Osteoblast (primary cell): ENCODE data around the gene CBFA2T3. TPM values are rescaled to one million over a fixed set of nuclear protein-coding genes. Genes with fewer than 3 reads are reported as not detected.

Experiments used
- DNase-seq: peaks from one replicate; pipeline ENCODE4 v3.0.0; 2011; ENCODE audit warnings: low spot score, mixed read lengths; ENCODE audit not compliant: insufficient read length; ENCODE audit errors: missing footprints
- H2AFZ ChIP-seq: 2 replicates; pipeline ENCODE4 v1.6.0; 2011; ENCODE audit warnings: mild to moderate bottlenecking, low read length
- H3K27ac ChIP-seq: 2 replicates; pipeline ENCODE4 v1.5.1; 2011; ENCODE audit warnings: mild to moderate bottlenecking, low read depth, low read length, moderate library complexity
- H3K27me3 ChIP-seq: 2 replicates; pipeline ENCODE4 v1.6.0; 2012; ENCODE audit warnings: mild to moderate bottlenecking, control low read depth, inconsistent platforms, low read length, moderate library complexity; ENCODE audit not compliant: insufficient read depth
- H3K36me3 ChIP-seq: 2 replicates; pipeline ENCODE4 v1.5.1; 2011; ENCODE audit warnings: mild to moderate bottlenecking, low read length, control low read depth, moderate library complexity; ENCODE audit not compliant: insufficient read depth
- H3K4me1 ChIP-seq: 2 replicates; pipeline ENCODE4 v1.5.1; 2011; ENCODE audit warnings: mild to moderate bottlenecking, low read length, control low read depth, moderate library complexity; ENCODE audit not compliant: insufficient read depth
- H3K4me2 ChIP-seq: 2 replicates; pipeline ENCODE4 v1.6.0; 2011; ENCODE audit warnings: mild to moderate bottlenecking, low read length; ENCODE audit not compliant: insufficient read depth
- H3K4me3 ChIP-seq: fragments of 200-600 bp; sonication (generic); 3 replicates; pipeline ENCODE4 v1.5.1; 2012; ENCODE audit warnings: mild to moderate bottlenecking, low read length, inconsistent platforms; ENCODE audit not compliant: insufficient read depth
- H3K79me2 ChIP-seq: 2 replicates; pipeline ENCODE4 v1.6.0; 2012; ENCODE audit warnings: mild to moderate bottlenecking, low read length, control low read depth, inconsistent platforms; ENCODE audit not compliant: insufficient read depth
- H3K9me3 ChIP-seq: 2 replicates; pipeline ENCODE4 v1.5.1; 2011; ENCODE audit warnings: low read depth, low read length, control low read depth
- H4K20me1 ChIP-seq: 2 replicates; pipeline ENCODE4 v1.6.0; 2012; ENCODE audit warnings: mild to moderate bottlenecking, low read length, control low read depth; ENCODE audit not compliant: insufficient read depth
- total RNA-seq: library from RNA; depleted of rRNA; stranded (reverse); fragments of >200 nt; gene quantifications from 2 replicates; pipeline ENCODE4 v1.2.3, GENCODE V29; 2012
- TF ChIP-seq, protein P1 (sequence below): IDR thresholded peaks from 2 replicates; pipeline ENCODE4 v1.5.1; 2011; ENCODE audit warnings: mild to moderate bottlenecking, low read depth, low read length, moderate library complexity; ENCODE audit errors: extremely low read depth

CBFA2T3 gene
- total RNA-seq, 1 donor = not detected

DNA sequence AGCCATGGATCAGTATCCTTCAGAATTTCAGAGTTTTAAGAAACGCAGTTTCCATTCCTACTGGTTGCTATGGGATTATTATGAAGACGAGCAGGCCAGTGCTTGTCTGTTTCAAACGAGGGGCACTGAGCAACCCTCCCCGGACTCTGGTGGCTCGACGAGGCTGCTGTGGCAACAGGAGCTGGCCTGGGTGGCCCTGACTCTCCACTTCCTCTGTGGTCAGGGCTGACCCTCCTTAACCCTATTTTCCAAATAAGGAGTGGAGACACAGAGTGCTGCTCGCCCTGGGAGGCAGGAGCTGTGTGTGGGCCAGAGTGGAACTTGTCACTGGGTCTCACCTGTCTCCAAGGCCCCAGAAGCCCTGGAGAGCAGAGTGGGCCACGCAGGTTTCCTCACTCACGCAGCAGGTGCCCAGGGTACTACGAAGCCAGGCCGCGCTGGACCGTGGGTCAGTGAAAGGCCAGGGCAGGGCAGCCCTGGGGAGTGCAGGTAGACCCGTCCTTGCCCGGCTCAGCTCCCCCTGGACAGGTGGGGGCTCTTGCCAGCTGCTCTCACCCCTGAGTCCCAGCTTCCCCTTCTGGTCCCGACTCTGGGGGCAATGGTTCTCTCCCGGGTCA is 123.6 kb downstream of the CBFA2T3 start:
- Histone ChIP-seq H2AFZ (no peak overlapping the region), H3K4me3 (no peak overlapping the region), H3K4me2 (no peak overlapping the region), H3K36me3 (peaks cover 3% of the 10 kb centered on the region), H3K4me1 (peaks cover 15% of the 10 kb centered on the region), H3K27ac (no peak overlapping the region), H3K27me3 (no peaks in the 10 kb centered on the region), H3K9me3 (no peaks in the 10 kb centered on the region), H4K20me1 (peaks cover 16% of the 10 kb centered on the region), H3K79me2 (peaks cover 22% of the 10 kb centered on the region)
- TF ChIP-seq, protein P1, sequence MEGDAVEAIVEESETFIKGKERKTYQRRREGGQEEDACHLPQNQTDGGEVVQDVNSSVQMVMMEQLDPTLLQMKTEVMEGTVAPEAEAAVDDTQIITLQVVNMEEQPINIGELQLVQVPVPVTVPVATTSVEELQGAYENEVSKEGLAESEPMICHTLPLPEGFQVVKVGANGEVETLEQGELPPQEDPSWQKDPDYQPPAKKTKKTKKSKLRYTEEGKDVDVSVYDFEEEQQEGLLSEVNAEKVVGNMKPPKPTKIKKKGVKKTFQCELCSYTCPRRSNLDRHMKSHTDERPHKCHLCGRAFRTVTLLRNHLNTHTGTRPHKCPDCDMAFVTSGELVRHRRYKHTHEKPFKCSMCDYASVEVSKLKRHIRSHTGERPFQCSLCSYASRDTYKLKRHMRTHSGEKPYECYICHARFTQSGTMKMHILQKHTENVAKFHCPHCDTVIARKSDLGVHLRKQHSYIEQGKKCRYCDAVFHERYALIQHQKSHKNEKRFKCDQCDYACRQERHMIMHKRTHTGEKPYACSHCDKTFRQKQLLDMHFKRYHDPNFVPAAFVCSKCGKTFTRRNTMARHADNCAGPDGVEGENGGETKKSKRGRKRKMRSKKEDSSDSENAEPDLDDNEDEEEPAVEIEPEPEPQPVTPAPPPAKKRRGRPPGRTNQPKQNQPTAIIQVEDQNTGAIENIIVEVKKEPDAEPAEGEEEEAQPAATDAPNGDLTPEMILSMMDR = no peak
- no peak for DNase-seq

DNA sequence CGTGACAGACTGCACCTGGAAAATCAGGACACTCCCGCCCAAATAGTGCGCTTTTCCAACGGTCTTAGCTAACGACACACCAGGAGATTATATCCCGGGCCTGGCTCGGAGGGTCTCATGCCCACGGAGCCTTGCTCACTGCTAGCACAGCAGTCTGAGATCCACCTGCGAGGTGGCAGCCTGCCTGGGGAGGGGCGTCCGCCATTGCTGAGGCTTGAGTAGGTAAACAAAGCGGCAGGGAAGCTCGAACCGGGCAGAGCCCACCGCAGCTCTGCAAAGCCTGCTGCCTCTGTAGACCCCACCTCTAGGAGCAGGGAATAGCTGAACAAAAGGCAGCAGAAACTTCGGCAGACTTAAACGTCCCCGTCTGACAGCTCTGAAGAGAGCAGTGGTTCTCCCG is 125.4 kb downstream of the CBFA2T3 start:
- DNase-seq = no peak
- Histone ChIP-seq H2AFZ (no peak overlapping the region), H3K9me3 (no peaks in the 10 kb centered on the region), H3K27ac (no peak overlapping the region), H3K27me3 (no peaks in the 10 kb centered on the region), H3K79me2 (peaks cover 8% of the 10 kb centered on the region), H3K4me3 (no peak overlapping the region), H4K20me1 (peaks cover 16% of the 10 kb centered on the region), H3K4me2 (no peak overlapping the region), H3K36me3 (peaks cover 3% of the 10 kb centered on the region), H3K4me1 (peaks cover 7% of the 10 kb centered on the region)
- TF ChIP-seq, protein P1 = no peak

DNA sequence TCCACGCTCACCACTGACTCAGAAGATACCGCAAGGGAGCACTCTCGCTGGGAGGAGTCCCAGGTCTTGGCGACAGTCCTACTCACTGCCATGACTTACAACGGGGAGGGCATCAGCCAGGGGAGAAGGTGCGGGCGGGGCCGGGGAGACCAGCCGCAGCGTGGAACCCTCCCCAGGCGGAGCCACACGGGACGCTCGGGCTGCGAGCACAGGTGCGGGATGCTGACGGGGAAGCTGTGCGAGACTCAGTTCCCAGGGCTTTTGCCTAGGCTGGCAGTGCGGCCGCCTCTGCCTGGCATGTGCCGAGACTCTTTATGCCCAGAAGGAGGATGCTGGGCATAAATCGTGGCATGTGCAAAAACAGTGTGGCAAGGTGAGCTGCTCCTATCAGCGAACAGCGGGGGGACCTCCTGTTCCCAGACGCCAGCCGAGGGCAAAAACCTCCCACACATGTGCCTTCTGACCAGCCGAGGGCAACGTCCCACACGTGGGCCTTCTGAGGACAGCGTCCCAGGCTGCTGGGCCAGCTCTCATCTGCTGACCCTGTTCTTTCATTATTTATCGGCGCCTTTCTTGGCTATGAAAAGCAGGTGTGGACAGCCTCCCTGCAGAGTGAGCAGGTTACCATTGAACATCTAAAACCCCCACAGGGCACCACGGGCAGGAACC is 126.3 kb downstream of the CBFA2T3 start:
- TF ChIP-seq, protein P1 = no peak
- no peak overlapping the region for H3K4me2 ChIP-seq
- no peaks in the 10 kb centered on the region for H3K9me3 ChIP-seq

DNA sequence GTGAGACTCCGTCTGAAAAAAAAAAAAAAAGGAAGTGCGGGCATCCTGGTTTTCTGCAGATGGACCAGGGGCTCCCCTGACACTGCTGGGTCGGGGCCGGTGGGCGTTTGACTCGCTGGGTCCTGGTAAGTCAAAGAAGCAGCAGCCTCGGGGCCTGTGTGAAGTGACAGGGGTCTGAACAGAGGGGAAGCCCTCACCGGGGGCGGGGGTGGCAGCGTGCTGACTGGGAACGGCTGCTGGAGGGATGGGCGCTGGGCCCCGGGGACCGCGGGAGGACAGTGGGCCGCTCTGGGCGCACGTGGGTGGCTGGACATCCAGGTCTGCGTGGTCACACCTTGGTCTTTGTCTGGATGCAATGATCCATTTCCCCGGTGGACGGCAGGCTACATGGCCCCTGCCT is 128.4 kb downstream of the CBFA2T3 start:
- Histone ChIP-seq H4K20me1 (peaks cover 15% of the 10 kb centered on the region), H3K9me3 (no peaks in the 10 kb centered on the region), H3K27me3 (no peaks in the 10 kb centered on the region), H3K4me1 (peaks cover 6% of the 10 kb centered on the region), H3K4me3 (no peak overlapping the region), H3K36me3 (no peaks in the 10 kb centered on the region), H3K27ac (no peak overlapping the region), H3K4me2 (no peak overlapping the region), H3K79me2 (no peaks in the 10 kb centered on the region), H2AFZ (no peak overlapping the region)
- DNase-seq = no peak
- TF ChIP-seq, protein P1 = no peak

More for the DNA sequence above, 126.3 kb downstream of the CBFA2T3 start:
- peaks cover 16% of the 10 kb centered on the region for H4K20me1 ChIP-seq
- no peak overlapping the region for H3K4me3 ChIP-seq
- H3K36me3 ChIP-seq = peaks cover 3% of the 10 kb centered on the region
- DNase-seq = no peak
- no peaks in the 10 kb centered on the region for H3K27me3 ChIP-seq
- no peak overlapping the region for H3K27ac ChIP-seq
- peaks cover 7% of the 10 kb centered on the region for H3K4me1 ChIP-seq
- no peak overlapping the region for H2AFZ ChIP-seq
- H3K79me2 ChIP-seq = peaks cover 1% of the 10 kb centered on the region
